Hematopoietic multipotent progenitor cell treated with erythropoietin and hydrocortisone succinate and interleukin-3 and kit ligand, for 17 days (in vitro differentiated cells): ENCODE data around the gene NRSN1.
"Not testable (repeated sequence)": the region's sequence is repeated elsewhere in the genome, so short reads cannot be mapped to it uniquely, and the experiment has no call there.

ENCODE experiments used
- DNase-seq: peaks from one replicate; pipeline ENCODE4 v3.0.0-alpha.2; 2015; ENCODE audit warnings: low spot score

The NRSN1 gene

GRCh38 chr6:24142733-24143132, 16.7 kb downstream of the NRSN1 start:
- DNase-seq, result not testable (repeated sequence)

GRCh38 chr6:24145690-24146131, 19.7 kb downstream of the NRSN1 start:
- DNase-seq, result no peak

GRCh38 chr6:24146871-24147270, 20.9 kb downstream of the NRSN1 start:
- no peak for DNase-seq

- no peak for DNase-seq
These were observed 21.6 kb downstream of the NRSN1 start for GRCh38 chr6:24147511-24148153.

GRCh38 chr6:24148154-24148570, 22.1 kb downstream of the NRSN1 start:
- no peak for DNase-seq

- no peak for DNase-seq
These were observed 22.7 kb downstream of the NRSN1 start for GRCh38 chr6:24148684-24149083.

GRCh38 chr6:24149296-24149695, 23.3 kb downstream of the NRSN1 start:
- DNase-seq, result no peak

- DNase-seq, result no peak
These were observed 23.8 kb downstream of the NRSN1 start for GRCh38 chr6:24149836-24150235.

- DNase-seq, result no peak
These were observed 26.0 kb downstream of the NRSN1 start for GRCh38 chr6:24152014-24152413.

- DNase-seq, result no peak
These were observed 28.1 kb downstream of the NRSN1 start for GRCh38 chr6:24154121-24154520.

- DNase-seq, result no peak
These were observed 31.9 kb downstream of the NRSN1 start for GRCh38 chr6:24157886-24158285.

GRCh38 chr6:24183584-24183983, 57.6 kb downstream of the NRSN1 start:
- DNase-seq, result no peak

- no peak for DNase-seq
These were observed 60.3 kb downstream of the NRSN1 start for GRCh38 chr6:24186349-24186748.

GRCh38 chr6:24187965-24188577, 62.1 kb downstream of the NRSN1 start:
- no peak for DNase-seq

- no peak for DNase-seq
These were observed 62.6 kb downstream of the NRSN1 start for GRCh38 chr6:24188578-24189080.

- no peak for DNase-seq
These were observed 65.3 kb downstream of the NRSN1 start for GRCh38 chr6:24191346-24191745.

GRCh38 chr6:24193364-24193763, 67.3 kb downstream of the NRSN1 start:
- DNase-seq, result no peak

- DNase-seq, result no peak
These were observed 69.1 kb downstream of the NRSN1 start for GRCh38 chr6:24194978-24195700.

- DNase-seq, result no peak
These were observed 70.0 kb downstream of the NRSN1 start for GRCh38 chr6:24195836-24196597.
